ENCODE data around the gene FUT8. TPM values are rescaled to one million over a fixed set of nuclear protein-coding genes. Genes with fewer than 3 reads are reported as not detected.

FUT8 gene
- total RNA-seq, 4 donors from 2014 or later = 6.5 to 11.3 (median 9.3) TPM

DNA sequence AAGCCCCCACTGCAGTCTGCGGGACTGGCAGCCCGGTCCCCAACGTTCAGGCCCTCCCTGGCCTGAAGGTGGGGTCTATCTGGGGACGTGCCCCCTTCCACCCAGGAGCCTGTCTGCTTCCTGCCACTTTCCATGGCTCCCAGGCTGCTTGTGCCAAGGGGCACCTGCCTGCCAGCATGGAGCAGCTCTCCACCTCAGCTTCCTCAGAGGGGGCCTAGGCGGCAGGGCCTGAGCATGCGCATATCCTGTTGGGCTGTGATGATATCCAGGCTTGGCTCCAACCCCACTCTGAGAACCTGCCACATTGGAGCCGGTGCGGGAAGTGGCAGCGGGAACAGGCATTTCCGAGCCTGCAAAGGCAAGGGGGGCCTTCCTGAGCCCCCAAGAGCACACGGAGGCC is 57.4 kb downstream of the FUT8 start:
- H3K4me1 ChIP-seq = no peaks in the 10 kb centered on the region
- H3K36me3 ChIP-seq = no peaks in the 10 kb centered on the region
- intact Hi-C loops (cut with DNase I; ENCODE audit: low total_unique reads) = no loop called here
- no peak overlapping the region for H3K27ac ChIP-seq
- TF ChIP-seq CTCF (IDR thresholded peaks at IDR 0.05 in 4 of 5, conservative IDR thresholded peaks at IDR 0.05 in 1 of 5) (no peak), POLR2A (IDR thresholded peaks at IDR 0.05) (no peak)
- H3K4me3 ChIP-seq = no peak overlapping the region
- ATAC-seq (no peak), DNase-seq (no peak)
- H3K9me3 ChIP-seq = no peaks in the 10 kb centered on the region
- in situ Hi-C loops (cut with MboI; ENCODE audit: low sequenced_read_pairs in 4 of 4) = no loop called here
- H3K27me3 ChIP-seq = no peaks in the 10 kb centered on the region

- in situ Hi-C loops (cut with MboI; ENCODE audit: low sequenced_read_pairs in 4 of 4) = no loop called here
- no peaks in the 10 kb centered on the region for H3K27me3 ChIP-seq
- no peaks in the 10 kb centered on the region for H3K36me3 ChIP-seq
- intact Hi-C loops (cut with DNase I; ENCODE audit: low total_unique reads) = no loop called here
- no peak overlapping the region for H3K27ac ChIP-seq
- H3K4me1 ChIP-seq = no peaks in the 10 kb centered on the region
- H3K9me3 ChIP-seq = no peaks in the 10 kb centered on the region
- DNase-seq (no peak), ATAC-seq (no peak)
- no peak overlapping the region for H3K4me3 ChIP-seq
- TF ChIP-seq POLR2A (IDR thresholded peaks at IDR 0.05) (no peak), CTCF (IDR thresholded peaks at IDR 0.05 in 4 of 5, conservative IDR thresholded peaks at IDR 0.05 in 1 of 5) (no peak)
Measured at GRCh38 chr14:65470404-65470880, 57.9 kb downstream of the FUT8 start.

GRCh38 chr14:65471038-65471878 is 58.7 kb downstream of the FUT8 start:
- no peaks in the 10 kb centered on the region for H3K36me3 ChIP-seq
- H3K9me3 ChIP-seq = no peaks in the 10 kb centered on the region
- in situ Hi-C loops (cut with MboI; ENCODE audit: low sequenced_read_pairs in 4 of 4) = no loop called here
- no peak for TF ChIP-seq CTCF (IDR thresholded peaks at IDR 0.05 in 4 of 5, conservative IDR thresholded peaks at IDR 0.05 in 1 of 5)
- no peak for TF ChIP-seq POLR2A (IDR thresholded peaks at IDR 0.05)
- no peaks in the 10 kb centered on the region for H3K4me1 ChIP-seq
- no peaks in the 10 kb centered on the region for H3K27me3 ChIP-seq
- H3K4me3 ChIP-seq = no peak overlapping the region
- intact Hi-C loops (cut with DNase I; ENCODE audit: low total_unique reads) = no loop called here
- no peak for ATAC-seq
- no peak for DNase-seq
- no peak overlapping the region for H3K27ac ChIP-seq

DNA sequence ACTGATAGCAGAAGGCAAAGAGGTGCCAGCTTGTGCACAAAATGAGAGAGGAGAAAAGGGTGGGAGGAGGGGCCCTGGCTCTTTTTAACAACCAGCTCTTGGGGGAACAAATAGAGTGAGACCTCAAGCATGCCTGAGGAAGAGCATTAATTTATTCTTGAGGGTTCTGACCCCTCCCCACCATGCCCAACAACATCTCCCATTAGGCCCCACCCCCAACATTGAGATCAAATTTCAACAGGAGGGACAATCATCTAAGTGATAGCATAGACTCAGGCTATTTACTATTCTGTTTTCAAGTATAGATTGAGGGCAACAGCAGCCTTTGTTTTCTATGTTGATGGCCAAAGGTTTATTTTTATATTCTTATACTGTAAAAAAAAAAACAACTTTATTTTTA is 59.7 kb downstream of the FUT8 start:
- no peaks in the 10 kb centered on the region for H3K36me3 ChIP-seq
- no peaks in the 10 kb centered on the region for H3K4me1 ChIP-seq
- no peak for TF ChIP-seq POLR2A (IDR thresholded peaks at IDR 0.05)
- no peak for TF ChIP-seq CTCF (IDR thresholded peaks at IDR 0.05 in 4 of 5, conservative IDR thresholded peaks at IDR 0.05 in 1 of 5)
- H3K9me3 ChIP-seq = no peaks in the 10 kb centered on the region
- H3K27me3 ChIP-seq = no peaks in the 10 kb centered on the region
- intact Hi-C loops (cut with DNase I; ENCODE audit: low total_unique reads) = no loop called here
- DNase-seq (no peak), ATAC-seq (no peak)
- no peak overlapping the region for H3K27ac ChIP-seq
- no peak overlapping the region for H3K4me3 ChIP-seq
- in situ Hi-C loops (cut with MboI; ENCODE audit: low sequenced_read_pairs in 4 of 4) = no loop called here

Measured in gastrocnemius medialis (tissue), 4 donors.